ENCODE results near the gene GHDC.

Gene GHDC

GRCh38 chr17:42200706-42201457, 6.6 kb upstream of the GHDC start:
- TF ChIP-seq CTCF (IDR thresholded peaks at IDR 0.05) (no peak), ZFX (IDR thresholded peaks at IDR 0.05; ENCODE audit: borderline replicate concordance) (no peak)
- H3K27ac ChIP-seq, result peak overlapping the region; percentile 52

- no peak overlapping the region for H3K27ac ChIP-seq
- no peak for TF ChIP-seq CTCF (IDR thresholded peaks at IDR 0.05)
These were observed 5.2 kb upstream of the GHDC start for GRCh38 chr17:42199416-42200011.

- H3K27ac ChIP-seq, result no peak overlapping the region
- no peak for TF ChIP-seq ZFX (IDR thresholded peaks at IDR 0.05; ENCODE audit: borderline replicate concordance)
- no peak for TF ChIP-seq CTCF (IDR thresholded peaks at IDR 0.05)
These were observed 4.6 kb upstream of the GHDC start for GRCh38 chr17:42198897-42199296.

- no peak overlapping the region for H3K27ac ChIP-seq
- no peak for TF ChIP-seq CTCF (IDR thresholded peaks at IDR 0.05)
- no peak for TF ChIP-seq ZFX (IDR thresholded peaks at IDR 0.05; ENCODE audit: borderline replicate concordance)
These were observed 3.4 kb upstream of the GHDC start for GRCh38 chr17:42197564-42198156.

GRCh38 chr17:42193216-42193968, 902 bp downstream of the GHDC start:
- peak overlapping the region; percentile 52 for H3K27ac ChIP-seq
- TF ChIP-seq CTCF (IDR thresholded peaks at IDR 0.05) (no peak), ZFX (IDR thresholded peaks at IDR 0.05; ENCODE audit: borderline replicate concordance) (no peak)

- no peak overlapping the region for H3K27ac ChIP-seq
- no peak for TF ChIP-seq ZFX (IDR thresholded peaks at IDR 0.05; ENCODE audit: borderline replicate concordance)
- no peak for TF ChIP-seq CTCF (IDR thresholded peaks at IDR 0.05)
These were observed 1.8 kb downstream of the GHDC start for GRCh38 chr17:42192189-42193126.

Measured in 22Rv1 (cell line).